ENCODE data around the gene TEX264.
A peak's percentile ranks its signal among the peaks of the same experiment; 100 is the strongest.

TEX264 gene

DNA sequence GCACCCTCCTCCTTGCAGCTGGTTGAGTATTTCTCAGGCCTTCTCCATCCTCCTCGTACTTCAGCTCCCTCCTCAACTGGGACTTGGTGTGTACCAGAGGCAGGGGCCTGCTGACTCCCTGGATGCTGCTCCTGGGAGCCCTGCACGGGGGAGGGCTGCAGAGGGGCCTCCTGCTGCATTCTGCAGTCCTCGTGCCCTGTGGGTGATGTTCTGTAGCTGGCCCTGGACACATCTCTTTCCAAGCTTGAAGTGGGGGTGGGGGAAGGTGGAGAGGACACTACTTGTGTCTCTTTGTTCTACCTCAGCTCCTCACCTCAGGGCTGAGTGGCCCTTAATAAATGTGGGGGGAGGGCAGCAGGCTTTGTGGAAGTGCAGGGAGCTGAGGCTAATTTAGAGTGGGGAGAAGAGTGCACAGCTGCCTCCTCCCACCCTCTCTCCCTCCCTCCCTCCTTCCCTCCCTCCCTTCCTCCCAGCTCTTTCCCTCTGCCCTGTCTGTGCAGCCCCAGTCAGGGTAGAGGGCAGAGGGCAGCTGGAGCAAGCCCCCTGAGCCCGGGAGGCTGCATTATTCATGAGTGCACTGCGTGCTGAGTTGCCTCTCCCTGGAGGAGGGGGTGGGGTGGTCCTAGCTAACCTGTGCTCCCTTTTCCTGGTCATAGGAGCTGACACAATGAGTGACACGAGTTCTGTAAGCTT lies 32.2 kb downstream of the TEX264 start:
- H3K27me3 ChIP-seq (ENCODE audit: insufficient read depth, poor library complexity, severe bottlenecking): no peaks in the 10 kb centered on the region
- TF ChIP-seq SPI1 (IDR thresholded peaks at IDR 0.05; ENCODE audit: borderline replicate concordance, low read depth) (no peak), GABPA (IDR thresholded peaks at IDR 0.05; ENCODE audit: low read depth) (no peak), CTCF (IDR thresholded peaks at IDR 0.05; ENCODE audit: insufficient read depth, low read length) (no peak), REST (IDR thresholded peaks at IDR 0.05; ENCODE audit: insufficient replicate concordance, low read depth) (no peak), POLR2AphosphoS5 (IDR thresholded peaks at IDR 0.05; ENCODE audit: low read depth) (no peak)
- DNase-seq (ENCODE audit: low read depth in 1 of 2, low spot score in 1 of 2): no peak
- no peak overlapping the region for H3K4me3 ChIP-seq (replicated peaks; ENCODE audit: insufficient read depth, low read length)
- H3K27ac ChIP-seq (replicated peaks): no peak overlapping the region

GRCh38 chr3:51703761-51704510 lies 32.9 kb downstream of the TEX264 start:
- peak in 1 of 2 experiments; percentile 33 for DNase-seq (ENCODE audit: low read depth in 1 of 2, low spot score in 1 of 2)
- no peak overlapping the region for H3K27ac ChIP-seq (replicated peaks)
- no peaks in the 10 kb centered on the region for H3K27me3 ChIP-seq (ENCODE audit: insufficient read depth, poor library complexity, severe bottlenecking)
- no peak overlapping the region for H3K4me3 ChIP-seq (replicated peaks; ENCODE audit: insufficient read depth, low read length)
- no peak for TF ChIP-seq GABPA (IDR thresholded peaks at IDR 0.05; ENCODE audit: low read depth)
- peak; percentile 19; the same call in 1 of the 2 replicates for TF ChIP-seq SPI1 (IDR thresholded peaks at IDR 0.05; ENCODE audit: borderline replicate concordance, low read depth)

GRCh38 chr3:51704511-51704950 lies 33.5 kb downstream of the TEX264 start:
- Histone ChIP-seq H3K27ac (replicated peaks) (no peak overlapping the region), H3K4me3 (replicated peaks; ENCODE audit: insufficient read depth, low read length) (no peak overlapping the region), H3K27me3 (ENCODE audit: insufficient read depth, poor library complexity, severe bottlenecking) (no peaks in the 10 kb centered on the region)
- TF ChIP-seq CTCF (IDR thresholded peaks at IDR 0.05; ENCODE audit: insufficient read depth, low read length) (no peak), GABPA (IDR thresholded peaks at IDR 0.05; ENCODE audit: low read depth) (no peak)
- no peak for DNase-seq (ENCODE audit: low read depth in 1 of 2, low spot score in 1 of 2)

- Histone ChIP-seq H3K27me3 (ENCODE audit: insufficient read depth, poor library complexity, severe bottlenecking) (no peaks in the 10 kb centered on the region), H3K27ac (replicated peaks) (no peak overlapping the region), H3K4me3 (replicated peaks; ENCODE audit: insufficient read depth, low read length) (no peak overlapping the region)
- DNase-seq (ENCODE audit: low read depth in 1 of 2, low spot score in 1 of 2): no peak
- TF ChIP-seq SPI1 (IDR thresholded peaks at IDR 0.05; ENCODE audit: borderline replicate concordance, low read depth) (no peak), GABPA (IDR thresholded peaks at IDR 0.05; ENCODE audit: low read depth) (no peak), REST (IDR thresholded peaks at IDR 0.05; ENCODE audit: insufficient replicate concordance, low read depth) (no peak), POLR2AphosphoS5 (IDR thresholded peaks at IDR 0.05; ENCODE audit: low read depth) (no peak), CTCF (IDR thresholded peaks at IDR 0.05; ENCODE audit: insufficient read depth, low read length) (no peak)
Measured at GRCh38 chr3:51705276-51706020, 34.4 kb downstream of the TEX264 start.

Measured in HL-60 (cell line).